ENCODE measurements around the gene LRRC8C. TPM values are rescaled to one million over a fixed set of nuclear protein-coding genes. Genes with fewer than 3 reads are reported as not detected.

The LRRC8C gene
- total and polyA plus RNA-seq, 2 of the 8 experiments (the other 6 are each of a cell fraction or from before 2014, with no cell fraction given) = 1.1 to 2.1 TPM

DNA sequence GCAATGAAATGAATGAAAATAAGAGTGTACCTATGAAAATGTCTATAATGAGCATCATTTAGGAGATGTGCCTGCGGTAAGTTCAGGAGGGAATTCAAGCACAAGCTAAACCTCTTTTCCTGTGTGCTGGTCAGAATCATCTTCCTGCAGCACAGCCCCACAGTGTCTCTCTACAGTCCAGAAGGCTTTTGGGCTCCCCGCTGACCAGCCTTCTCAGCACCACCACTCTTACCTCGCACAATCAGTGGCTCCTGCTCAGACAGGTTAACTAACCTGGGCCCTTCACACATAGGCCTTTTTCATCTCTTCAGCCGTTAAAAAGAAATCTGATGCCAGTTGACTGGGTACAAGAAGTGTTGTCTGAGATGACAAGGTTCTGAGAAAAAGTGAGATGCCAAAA lies 57.7 kb downstream of the LRRC8C start:
- ChIA-PET POLR2A (ENCODE audit: partially characterized antibody) (no interaction called here), CTCF (ENCODE audit: partially characterized antibody) (interaction anchor here (1.3 kb wide), 1 partner anchor 92 kb away, joined by 3 read pairs; no protein-coding TSS in a partner anchor)
- DNase-seq (ENCODE audit: low read depth in 1 of 2, low spot score in 2 of 2) (no peak), FAIRE-seq (no peak)
- Histone ChIP-seq H2BK20ac (ENCODE audit: low read length) (no peak overlapping the region), H4K8ac (ENCODE audit: extremely low read depth, insufficient read depth, low read length) (no peak overlapping the region), H3K4me2 (ENCODE audit: insufficient read depth in 1 of 2, low read depth in 2 of 2, low read length in 2 of 2) (no peak overlapping the region), H3K27me3 (replicated peaks in 1 of 4; ENCODE audit: control insufficient read depth in 3 of 4, extremely low read depth in 1 of 4, insufficient read depth in 3 of 4, low read length in 3 of 4) (no peaks in the 10 kb centered on the region), H4K91ac (replicated peaks; ENCODE audit: insufficient read length, low read length) (no peak overlapping the region), H4K5ac (ENCODE audit: insufficient read length, low read depth, low read length) (no peak overlapping the region), H3K56ac (replicated peaks; ENCODE audit: insufficient read length, low read depth, low read length) (no peak overlapping the region), H2AK5ac (ENCODE audit: low read depth, low read length) (no peak overlapping the region), H3K23me2 (ENCODE audit: low read depth, low read length) (no peaks in the 10 kb centered on the region), H3K9me3 (ENCODE audit: insufficient read depth in 2 of 2, low read depth in 1 of 2, low read length in 1 of 2) (no peaks in the 10 kb centered on the region), H3K79me1 (ENCODE audit: low read depth, low read length) (no peaks in the 10 kb centered on the region), H3K36me3 (ENCODE audit: control insufficient read depth in 2 of 4, insufficient read depth in 4 of 4, low read length in 3 of 4) (no peaks in the 10 kb centered on the region), H2AFZ (ENCODE audit: low read length) (no peak overlapping the region), H3K18ac (ENCODE audit: extremely low read depth, low read length) (no peak overlapping the region), H4K20me1 (replicated peaks in 1 of 2; ENCODE audit: control insufficient read depth in 1 of 2, insufficient read depth in 2 of 2, low read length in 2 of 2) (peaks cover 0 to 2% of the 10 kb centered on the region in 2 experiments), H2BK5ac (ENCODE audit: low read depth, low read length) (no peak overlapping the region), H3K27ac (ENCODE audit: low read depth, low read length) (no peak overlapping the region), H3K4me3 (ENCODE audit: extremely low read depth in 1 of 4, insufficient read depth in 2 of 4, low read depth in 3 of 4, low read length in 4 of 4) (no peak overlapping the region), H3K79me2 (ENCODE audit: control insufficient read depth in 1 of 2, insufficient read depth in 2 of 2, low read length in 2 of 2) (no peaks in the 10 kb centered on the region), H3K4me1 (replicated peaks in 1 of 4; ENCODE audit: control insufficient read depth in 3 of 4, insufficient read depth in 4 of 4, low read length in 3 of 4) (no peaks in the 10 kb centered on the region), H3K14ac (ENCODE audit: insufficient read length) (no peak overlapping the region), H2BK120ac (replicated peaks; ENCODE audit: low read depth, low read length) (no peak overlapping the region), H3K23ac (ENCODE audit: insufficient read length) (no peak overlapping the region), H3K4ac (replicated peaks; ENCODE audit: insufficient read length, low read depth, low read length) (no peak overlapping the region), H2BK12ac (ENCODE audit: low read depth, low read length) (no peak overlapping the region), H2BK15ac (ENCODE audit: low read length) (no peak overlapping the region), H3K9ac (replicated peaks in 1 of 4; ENCODE audit: extremely low read depth in 1 of 4, low read depth in 3 of 4, low read length in 3 of 4) (no peak overlapping the region)
- WGBS, 2 experiments (ENCODE audit: extremely low coverage in 1 of 2, insufficient coverage in 1 of 2, insufficient read length in 1 of 2, insufficient replicate concordance in 2 of 2, low coverage in 1 of 2, low lambda C conversion rate in 2 of 2, missing lambda C conversion rate in 1 of 2) = 85% methylated on average over 4 of the region's 4 CpGs; no CpG with 5 or more reads in 1 of the 2 experiments
- TF ChIP-seq KDM1A (IDR thresholded peaks at IDR 0.05; ENCODE audit: borderline replicate concordance, low read length) (no peak), HDAC2 (IDR thresholded peaks at IDR 0.05; ENCODE audit: borderline replicate concordance in 1 of 2, low read depth in 2 of 2, low read length in 2 of 2) (no peak), ASH2L (IDR thresholded peaks at IDR 0.05; ENCODE audit: low read length) (no peak), CTBP2 (IDR thresholded peaks at IDR 0.05; ENCODE audit: borderline replicate concordance, insufficient read depth, insufficient read length, low read length) (no peak), CHD2 (IDR thresholded peaks at IDR 0.05; ENCODE audit: low read length) (no peak), PHF8 (conservative IDR thresholded peaks at IDR 0.05; ENCODE audit: low read depth, low read length) (no peak), SAP30 (IDR thresholded peaks at IDR 0.05; ENCODE audit: insufficient read depth, insufficient replicate concordance, low read length) (no peak), SIRT6 (IDR thresholded peaks at IDR 0.05; ENCODE audit: low read length) (no peak), CEBPB (IDR thresholded peaks at IDR 0.05; ENCODE audit: low read depth, low read length) (no peak), RFX5 (IDR thresholded peaks at IDR 0.05; ENCODE audit: borderline replicate concordance, low read depth, low read length) (no peak), CREB1 (IDR thresholded peaks at IDR 0.05) (no peak)
- TF ChIP-seq, protein P1, sequence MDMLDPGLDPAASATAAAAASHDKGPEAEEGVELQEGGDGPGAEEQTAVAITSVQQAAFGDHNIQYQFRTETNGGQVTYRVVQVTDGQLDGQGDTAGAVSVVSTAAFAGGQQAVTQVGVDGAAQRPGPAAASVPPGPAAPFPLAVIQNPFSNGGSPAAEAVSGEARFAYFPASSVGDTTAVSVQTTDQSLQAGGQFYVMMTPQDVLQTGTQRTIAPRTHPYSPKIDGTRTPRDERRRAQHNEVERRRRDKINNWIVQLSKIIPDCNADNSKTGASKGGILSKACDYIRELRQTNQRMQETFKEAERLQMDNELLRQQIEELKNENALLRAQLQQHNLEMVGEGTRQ (IDR thresholded peaks at IDR 0.05; ENCODE audit: low read length) = no peak

All from H1 (cell line).